MM.1S (cell line): ENCODE data around the gene GRIK1.

ENCODE experiments used
- CTCF ChIP-seq: fragments of 300-600 bp; sonication (generic); IDR thresholded peaks from 2 replicates; pipeline ENCODE4 v1.5.1; 2016; ENCODE audit warnings: antibody characterized with exemption, low read length, mixed read lengths
- EZH2 ChIP-seq: fragments of 300-600 bp; sonication (generic); optimal IDR thresholded peaks from 2 replicates; pipeline ENCODE3; 2017; ENCODE audit warnings: low read depth, mild to moderate bottlenecking, antibody characterized with exemption, low read length, mixed read lengths
- EZH2phosphoT487 ChIP-seq: fragments of 300-600 bp; sonication (generic); IDR thresholded peaks from 2 replicates; pipeline ENCODE4 v1.6.1; 2018; ENCODE audit warnings: antibody characterized with exemption, low read length

DNA sequence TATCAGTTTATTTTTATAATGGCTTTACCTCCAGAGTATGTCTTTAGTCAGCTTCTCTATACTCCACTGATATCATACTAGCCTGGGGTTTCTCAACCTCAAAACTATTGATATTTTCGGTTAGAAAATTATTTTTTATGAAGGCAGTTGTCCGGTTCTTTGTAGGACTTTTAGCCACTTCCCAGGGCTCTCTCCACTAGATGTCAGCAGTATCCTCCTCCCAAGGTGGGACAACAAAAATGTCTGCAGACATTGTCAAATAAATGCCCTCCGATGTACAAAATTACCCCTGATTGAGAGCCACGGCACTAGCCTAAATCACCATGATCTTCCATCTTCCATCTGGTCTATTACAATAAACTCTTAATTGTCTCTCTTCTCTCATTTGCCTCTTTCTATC is 4.1 kb upstream of the GRIK1 start:
- no peak for TF ChIP-seq CTCF
- TF ChIP-seq EZH2: no peak
- TF ChIP-seq EZH2phosphoT487: no peak
